K562 (cell line): ENCODE results near the gene GFAP. TPM values are rescaled to one million over a fixed set of nuclear protein-coding genes. Genes with fewer than 3 reads are reported as not detected.

Experiments
- ATAC-seq: fragments of 200-7000 bp; cut with Tn5 transposase; 3 replicates; pipeline ENCODE4 v1.9.1; 2020; ENCODE audit warnings: moderate library complexity
- BruUV-seq: library from RNA; stranded (reverse); fragments of 400-500 nt; replicated peaks from 2 replicates; lab custom pipeline; 2021; lab: Mats Ljungman, UMichigan
- CTCF ChIA-PET: fragments of 300-600 bp; formaldehyde crosslinking; extraction: SDS; loops from one replicate; lab custom pipeline; 2021; ENCODE audit warnings: low intra/inter-chr PET ratio; lab: Yijun Ruan, JAX
- POLR2A ChIA-PET: fragments of 300-600, 350-650 bp; sonication (Branson Sonifier 250); formaldehyde crosslinking; extraction: SDS; loops from one replicate; lab custom pipeline; 2021; ENCODE audit warnings: antibody characterized with exemption, inconsistent platforms; lab: Yijun Ruan, JAX
- DNase-seq, 4 experiments: peaks; one replicate each; pipeline versions ENCODE4 v3.0.0 to v3.0.0-alpha.2; 2011 to 2018; ENCODE audit warnings: low spot score in 3 of 4, mixed read lengths in 3 of 4; ENCODE audit errors: extremely low read depth in 1 of 4
- FAIRE-seq: peaks from 2 replicates; lab custom pipeline; 2011; peaks lifted over from hg19 to GRCh38; lab: Jason Lieb, UNC
- H2AFZ ChIP-seq: 2 replicates; pipeline ENCODE4 v1.6.0; 2011; ENCODE audit warnings: low read depth, low read length, control low read depth, inconsistent platforms
- H3K27ac ChIP-seq: fragments of 200-600 bp; 3 replicates; pipeline ENCODE4 v1.8.0; 2011; ENCODE audit warnings: low read depth, mild to moderate bottlenecking, control low read depth, inconsistent platforms, low read length, moderate library complexity, mixed read lengths; ENCODE audit errors: extremely low read depth
- H3K27me3 ChIP-seq, 2 experiments: fragments of 300-600 bp in 1 of 2; 2 replicates in 1 of 2; 3 replicates in 1 of 2; pipeline versions ENCODE4 v1.6.0 to v1.8.0; 2011; ENCODE audit warnings: inconsistent platforms in 2 of 2, low read length in 2 of 2, mild to moderate bottlenecking in 1 of 2, mixed read lengths in 1 of 2, moderate library complexity in 1 of 2; ENCODE audit not compliant: control insufficient read depth in 2 of 2, insufficient read depth in 2 of 2
- H3K36me3 ChIP-seq: fragments of 300-600 bp; 3 replicates; pipeline ENCODE4 v1.8.0; 2011; ENCODE audit warnings: mild to moderate bottlenecking, low read length, inconsistent platforms; ENCODE audit not compliant: control insufficient read depth, insufficient read depth
- H3K4me1 ChIP-seq, 2 experiments: fragments of 200-600 bp in 1 of 2; replicated peaks in 1 of 2; 2 replicates in 1 of 2; 3 replicates in 1 of 2; pipeline versions ENCODE4 v1.5.1 to v1.8.0; 2011; ENCODE audit warnings: inconsistent platforms in 2 of 2, low read length in 2 of 2, mild to moderate bottlenecking in 1 of 2, mixed read lengths in 1 of 2, moderate library complexity in 1 of 2; ENCODE audit not compliant: control insufficient read depth in 2 of 2, insufficient read depth in 2 of 2
- H3K4me2 ChIP-seq: 2 replicates; pipeline ENCODE4 v1.6.1; 2011; ENCODE audit warnings: low read length, control low read depth, inconsistent platforms, mixed read lengths; ENCODE audit not compliant: insufficient read depth
- H3K4me3 ChIP-seq: fragments of 200-600 bp; sonication (generic), shearing (Covaris generic); 2 replicates; pipeline ENCODE4 v1.5.1; 2016; ENCODE audit warnings: control low read depth, inconsistent platforms
- H3K79me2 ChIP-seq: fragments of 200-600 bp; 3 replicates; pipeline ENCODE4 v1.8.0; 2011; ENCODE audit warnings: low read length, inconsistent platforms; ENCODE audit not compliant: control insufficient read depth, insufficient read depth
- H3K9ac ChIP-seq, 2 experiments: 2 replicates each; pipeline versions ENCODE4 v1.6.0 to v1.6.1; 2011; ENCODE audit warnings: low read depth in 2 of 2, low read length in 2 of 2, control low read depth in 1 of 2, inconsistent platforms in 1 of 2, mild to moderate bottlenecking in 1 of 2, mixed read lengths in 1 of 2; ENCODE audit not compliant: insufficient read depth in 1 of 2
- H3K9me1 ChIP-seq: one replicate; pipeline ENCODE4 v1.6.0; 2011; ENCODE audit warnings: inconsistent platforms, mild to moderate bottlenecking, low read length, moderate library complexity; ENCODE audit not compliant: control insufficient read depth, insufficient read depth
- H3K9me3 ChIP-seq: replicated peaks from 2 replicates; pipeline ENCODE4 v1.5.1; 2011; ENCODE audit warnings: low read depth, low read length, inconsistent platforms; ENCODE audit not compliant: control insufficient read depth, insufficient read depth
- H4K20me1 ChIP-seq: replicated peaks from 2 replicates; pipeline ENCODE4 v1.6.1; 2011; ENCODE audit warnings: low read length, inconsistent platforms, mixed read lengths; ENCODE audit not compliant: control insufficient read depth, insufficient read depth
- C11orf30 ChIP-seq: fragments of 450-650 bp; IDR thresholded peaks from 2 replicates; pipeline ENCODE4 v1.6.1; 2016; ENCODE audit warnings: low read depth, mild to moderate bottlenecking
- COPS2 ChIP-seq: fragments of 450-650 bp; conservative IDR thresholded peaks from 2 replicates; pipeline ENCODE4 v1.6.1; 2016; ENCODE audit warnings: mild to moderate bottlenecking, moderate library complexity
- CTCFL ChIP-seq: IDR thresholded peaks from 2 replicates; pipeline ENCODE4 v1.6.1; 2011; ENCODE audit warnings: borderline replicate concordance, low read depth, mild to moderate bottlenecking, moderate library complexity, low read length; ENCODE audit not compliant: insufficient read depth, poor library complexity, severe bottlenecking
- GTF2A2 ChIP-seq: IDR thresholded peaks from 2 replicates; pipeline ENCODE4 v1.6.1; 2016; ENCODE audit warnings: mild to moderate bottlenecking, missing genetic modification characterization, missing compliant biosample characterization
- MNT ChIP-seq, 2 experiments: fragments of 450-650 bp; conservative IDR thresholded peaks; 2 replicates each; pipeline ENCODE4 v1.6.1; 2017; ENCODE audit warnings: mild to moderate bottlenecking in 2 of 2, moderate library complexity in 2 of 2
- NBN ChIP-seq: fragments of 450-650 bp; IDR thresholded peaks from 2 replicates; pipeline ENCODE4 v1.6.1; 2016; ENCODE audit warnings: low read depth, mild to moderate bottlenecking
- ZBTB33 ChIP-seq: sonication (generic); formaldehyde crosslinking; IDR thresholded peaks from 2 replicates; pipeline ENCODE4 v1.8.1; 2023; ENCODE audit warnings: mild to moderate bottlenecking, missing genetic modification reagents
- ZC3H8 ChIP-seq: fragments of 450-650 bp; IDR thresholded peaks from 2 replicates; pipeline ENCODE4 v1.6.1; 2017
- ZNF212 ChIP-seq: fragments of 450-650 bp; formaldehyde crosslinking; IDR thresholded peaks from 2 replicates; pipeline ENCODE4 v1.4.0; 2020; ENCODE audit warnings: mild to moderate bottlenecking
- ZNF76 ChIP-seq: fragments of 250-450 bp; sonication (Bioruptor Pico); IDR thresholded peaks from 2 replicates; pipeline ENCODE4 v1.4.0; 2020; ENCODE audit warnings: mild to moderate bottlenecking, moderate library complexity, borderline replicate concordance
- ZNF766 ChIP-seq: fragments of 200-800 bp; sonication (Bioruptor generic); conservative IDR thresholded peaks from 2 replicates; pipeline ENCODE4 v1.6.1; 2016; ENCODE audit warnings: missing genetic modification characterization, missing compliant biosample characterization
- WGBS: fragments of 100-300 bp; shearing (Covaris generic); methylation state at CpG from one replicate; pipeline ENCODE4 v1.1.6; 2016; ENCODE audit warnings: low coverage, mixed read lengths; ENCODE audit not compliant: insufficient coverage; ENCODE audit errors: missing lambda C conversion rate; 5-methylcytosine and 5-hydroxymethylcytosine counted together
- in situ Hi-C: fragments of 300-500 bp; cut with MboI; formaldehyde crosslinking; loops from 4 replicates; pipeline ENCODE4 v1.15.0; 2018; ENCODE audit warnings: inconsistent platforms, mixed read lengths
- intact Hi-C: fragments of 100-400 bp; cut with micrococcal nuclease; formaldehyde crosslinking; loops from 2 replicates; pipeline ENCODE4 v1.14.2; 2022
- polyA plus RNA-seq, 8 experiments: library from polyadenylated mRNA; depleted of rRNA in 4 of 8; stranded (reverse) in 5 of 8; unstranded in 3 of 8; fragments of >200 nt; fragmentation: Nextera tagmentation in 2 of 8; fragmentation: Illumina TruSeq in 1 of 8; extraction: Ambion mirVana in 2 of 8; extraction: Trizol in 1 of 8; gene quantifications; 2 replicates each; pipeline versions ENCODE4 v1.2.1 to v1.2.3, GENCODE V29; 2011 to 2014; ENCODE audit warnings: inconsistent platforms in 1 of 8, missing spikeins in 1 of 8
- total RNA-seq, 7 experiments: library from RNA; depleted of rRNA in 6 of 7; stranded (reverse); fragments of >200 nt in 6 of 7; fragmentation: Illumina TruSeq in 2 of 7; extraction: Trizol in 2 of 7; gene quantifications; 2 replicates each; pipeline versions ENCODE4 v1.2.1 to v1.2.3, GENCODE V29; 2011 to 2021; ENCODE audit warnings: low replicate concordance in 1 of 7

GFAP gene
- total and polyA plus RNA-seq, 9 of the 15 experiments (the other 6 are each of a cell fraction or from before 2014, with no cell fraction given) = 0.07 to 1.4 (median 0.60) TPM; not detected in 1

DNA sequence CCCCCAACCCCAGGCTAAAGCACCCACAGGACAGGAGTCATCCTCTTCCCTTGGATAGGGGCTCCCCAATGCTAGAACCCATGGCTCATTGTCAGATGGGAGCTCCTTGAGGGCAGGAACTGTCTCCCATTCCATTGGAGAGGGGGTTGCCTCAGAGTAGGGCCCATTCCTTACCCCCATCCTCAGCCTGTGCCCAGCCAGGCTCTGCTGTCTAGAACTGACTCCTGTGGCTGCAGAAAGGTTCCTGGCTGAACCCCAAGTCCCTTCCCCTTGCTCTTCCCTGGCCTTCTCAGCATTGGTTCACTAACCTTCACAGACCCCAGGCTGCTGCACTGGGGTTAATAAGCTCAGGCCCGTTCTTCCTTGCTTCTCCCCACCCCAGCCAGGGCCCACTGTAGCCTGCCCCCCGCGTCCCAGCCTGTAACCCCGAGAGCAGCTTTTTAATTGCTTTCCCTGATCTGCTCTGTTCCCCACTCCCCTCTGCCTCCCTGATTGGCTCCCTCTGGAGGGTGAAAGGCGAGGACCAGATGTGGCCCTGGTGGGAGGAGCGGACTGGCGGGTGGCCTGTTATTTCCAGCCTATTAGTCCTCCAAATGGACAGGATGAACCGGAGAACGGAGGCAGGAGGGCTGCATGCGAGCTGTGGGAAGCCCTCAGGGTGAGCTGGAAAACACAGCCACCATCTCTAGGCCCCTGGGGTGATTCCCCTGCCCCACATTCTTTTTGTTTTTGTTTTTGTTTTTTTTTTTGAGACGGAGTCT is 6.0 kb upstream of the GFAP start (continued):
- peak; percentile 57 for TF ChIP-seq CTCFL
- TF ChIP-seq, all 486 proteins: peak for 3

DNA sequence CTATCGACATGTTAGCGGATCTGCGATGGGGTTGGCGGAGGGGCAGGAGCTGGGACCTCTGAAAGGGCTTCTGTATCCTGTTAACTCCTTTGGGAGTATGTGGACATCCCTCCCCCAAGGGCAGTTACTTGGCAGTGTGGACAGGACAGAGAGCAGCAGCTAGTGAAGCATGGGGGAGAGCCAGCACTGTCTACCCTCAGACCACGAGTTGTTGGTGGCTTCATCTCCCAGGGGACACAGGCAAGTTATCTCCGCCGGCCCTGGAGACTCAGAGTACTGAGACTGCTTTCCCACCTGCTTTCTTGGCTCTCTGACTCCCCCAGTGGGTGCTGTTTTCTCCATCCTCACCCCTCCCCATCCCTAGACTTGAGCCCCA is 5.3 kb upstream of the GFAP start:
- Histone ChIP-seq H3K4me3 (no peak overlapping the region), H3K4me2 (no peak overlapping the region), H3K79me2 (no peaks in the 10 kb centered on the region), H3K9me1 (no peaks in the 10 kb centered on the region), H4K20me1 (0 out of 2 replicates have a peak, but pooled peaks cover 10% of the 10 kb centered on the region), H3K9me3 (no peaks in the 10 kb centered on the region), H3K9ac (peak overlapping the region in 1 of 2 experiments; percentile 27; a peak in 1 of 4 replicates), H2AFZ (no peak overlapping the region), H3K27ac (no peak overlapping the region), H3K27me3 (peaks cover 2 to 8% of the 10 kb centered on the region in 2 experiments; a peak in 2 of 5 replicates), H3K36me3 (no peaks in the 10 kb centered on the region), H3K4me1 (peaks cover 2 to 7% of the 10 kb centered on the region in 2 experiments; a peak in 4 of 5 replicates)
- intact Hi-C loops (loop anchor here (1.0 to 2.0 kb wide), 3 partner anchors 98 to 212 kb away; partner anchors contain the start of gene PLCD3), in situ Hi-C loops (loop anchor here (5.0 kb wide), 1 partner anchor 187 kb away; no protein-coding TSS in a partner anchor)
- ATAC-seq (no peak), FAIRE-seq (no peak), DNase-seq (no peak)
- 51% methylated on average over 7 of the region's 7 CpGs for WGBS
- POLR2A ChIA-PET = interaction anchor here (0.7 to 1.6 kb wide), 8 partner anchors 8 to 978 kb away, joined by 3 to 6 read pairs (median 4); partner anchors contain the start of gene PPY
- no TSS peak for BruUV-seq
- CTCF ChIA-PET = interaction anchor here (0.9 to 2.8 kb wide), 4 partner anchors 100 to 212 kb away, joined by 3 to 34 read pairs (median 7); partner anchors contain the start of gene PLCD3
- TF ChIP-seq MNT (conservative IDR thresholded peaks at IDR 0.05) = no peak
- TF ChIP-seq C11orf30 = no peak
- TF ChIP-seq ZNF212 (CRISPR knock-in tag) = no peak
- TF ChIP-seq CTCFL = no peak
- TF ChIP-seq ZNF76 (CRISPR knock-in tag) = no peak
- no peak for TF ChIP-seq ZNF766
- no peak for TF ChIP-seq ZBTB33 (CRISPR knock-in tag)
- TF ChIP-seq ZC3H8 = no peak
- TF ChIP-seq GTF2A2 (tag) = no peak
- TF ChIP-seq NBN = no peak
- no peak for TF ChIP-seq COPS2
